Hindlimb muscle (tissue), 1 donor: ENCODE measurements around the gene OR4B1. TPM values are rescaled to one million over a fixed set of nuclear protein-coding genes. Genes with fewer than 3 reads are reported as not detected.

Experiments
- DNase-seq: peaks from one replicate; pipeline ENCODE4 v3.0.0-alpha.2; 2013
- polyA plus RNA-seq: library from polyadenylated mRNA; unstranded; fragments of 120-200 nt; gene quantifications from one replicate; pipeline ENCODE4 v1.2.1, GENCODE V29; 2013; ENCODE audit not compliant: insufficient read length

OR4B1 gene
- polyA plus RNA-seq, 1 donor: not detected

DNA sequence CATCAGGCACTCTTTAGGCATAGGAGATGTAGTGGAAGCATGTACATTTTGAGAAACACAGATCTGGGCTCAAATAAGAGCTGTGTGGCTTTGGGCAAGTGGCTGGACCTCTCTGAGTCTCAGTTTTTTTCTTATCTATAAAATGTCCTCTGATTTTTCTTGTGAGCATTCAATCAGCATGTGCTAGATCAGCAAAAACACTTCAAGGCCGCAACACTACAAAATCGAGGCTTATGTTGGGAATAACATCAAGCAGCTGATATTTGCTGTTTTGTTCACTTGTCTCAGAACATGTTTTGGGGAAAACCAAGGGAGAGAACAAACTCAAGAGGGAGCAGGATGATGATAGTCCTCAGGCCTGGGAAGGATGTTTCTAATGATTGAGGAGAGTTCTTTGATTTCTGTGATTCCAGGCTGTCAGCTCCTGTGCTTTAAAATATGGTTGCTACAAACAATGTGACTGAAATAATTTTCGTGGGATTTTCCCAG is 46.9 kb downstream of the OR4B1 start, which contains the start of gene OR4X1:
Gene OR4X1, plus strand, starts transcription at position 439 of the 489 bp plus-strand sequence. Its CDS starts 0 bp downstream, at position 439.
- no peak for DNase-seq

Other genes with a start within 250 kb of the OR4B1 start
- gene PTPRJ, start 236.3 kb upstream of the OR4B1 start, polyA plus RNA-seq: 3.2 TPM
- not detected for gene OR4X2, start 28.3 kb downstream of the OR4B1 start, polyA plus RNA-seq
- not detected for gene OR4X1, start 47.1 kb downstream of the OR4B1 start, polyA plus RNA-seq
- gene OR4S1, start 89.4 kb downstream of the OR4B1 start, polyA plus RNA-seq: not detected
- not detected for gene OR4C3, start 108.1 kb downstream of the OR4B1 start, polyA plus RNA-seq
- not detected for gene OR4C5, start 149.7 kb downstream of the OR4B1 start, polyA plus RNA-seq